Endodermal cell (in vitro differentiated cells): ENCODE data around the gene RAB44. TPM values are rescaled to one million over a fixed set of nuclear protein-coding genes. Genes with fewer than 3 reads are reported as not detected.

Experiments
- DNase-seq: peaks from one replicate; pipeline ENCODE4 v3.0.0-alpha.2; 2017
- H3K27ac ChIP-seq: 2 replicates; pipeline ENCODE4 v1.5.1; 2013; ENCODE audit warnings: mild to moderate bottlenecking, low read depth, low read length, moderate library complexity
- H3K27me3 ChIP-seq: 2 replicates; pipeline ENCODE4 v1.6.1; 2013; ENCODE audit warnings: mild to moderate bottlenecking, low read length, moderate library complexity; ENCODE audit not compliant: insufficient read depth, control insufficient read depth, poor library complexity, severe bottlenecking
- H3K36me3 ChIP-seq: 2 replicates; pipeline ENCODE4 v1.7.0; 2013; ENCODE audit warnings: mild to moderate bottlenecking, low read length, moderate library complexity; ENCODE audit not compliant: control insufficient read depth, insufficient read depth
- H3K4me1 ChIP-seq: one replicate; pipeline ENCODE4 v1.7.0; 2013; ENCODE audit warnings: low read length; ENCODE audit not compliant: control insufficient read depth, insufficient read depth
- H3K4me3 ChIP-seq: 2 replicates; pipeline ENCODE4 v1.5.1; 2013; ENCODE audit warnings: mild to moderate bottlenecking, low read length, moderate library complexity
- H3K9ac ChIP-seq: 2 replicates; pipeline ENCODE4 v1.6.1; 2013; ENCODE audit warnings: mild to moderate bottlenecking, low read length, moderate library complexity; ENCODE audit not compliant: poor library complexity, severe bottlenecking; ENCODE audit errors: extremely low read depth
- H3K9me3 ChIP-seq: 2 replicates; pipeline ENCODE4 v1.6.1; 2013; ENCODE audit warnings: mild to moderate bottlenecking, low read length, moderate library complexity; ENCODE audit not compliant: control insufficient read depth
- H3K27ac Mint-ChIP-seq: 2 replicates; pipeline ENCODE4 v1.8.0; 2020; ENCODE audit warnings: mixed read lengths
- H3K27me3 Mint-ChIP-seq: 2 replicates; pipeline ENCODE4 v1.8.0; 2021; ENCODE audit warnings: mild to moderate bottlenecking, mixed read lengths; ENCODE audit not compliant: insufficient read depth
- H3K36me3 Mint-ChIP-seq: 2 replicates; pipeline ENCODE4 v1.8.0; 2020; ENCODE audit warnings: low read depth, mixed read lengths
- H3K4me1 Mint-ChIP-seq: 2 replicates; pipeline ENCODE4 v1.8.0; 2020; ENCODE audit warnings: mixed read lengths
- H3K4me3 Mint-ChIP-seq: 2 replicates; pipeline ENCODE4 v1.8.0; 2020; ENCODE audit warnings: mild to moderate bottlenecking, moderate library complexity, mixed read lengths
- H3K9me3 Mint-ChIP-seq: 2 replicates; pipeline ENCODE4 v1.8.0; 2020; ENCODE audit warnings: mild to moderate bottlenecking, mixed read lengths
- CTCF ChIP-seq: fragments of 200-600 bp; sonication (generic); conservative IDR thresholded peaks from 2 replicates; pipeline ENCODE4 v1.5.0; 2021; ENCODE audit warnings: antibody characterized with exemption, mild to moderate bottlenecking
- WGBS, 2 experiments: methylation state at CpG; one replicate each; pipeline versions ENCODE4 v1.1.5 to v1.1.7; 2013; ENCODE audit warnings: missing lambda C conversion rate in 2 of 2, mixed read lengths in 1 of 2; ENCODE audit not compliant: insufficient coverage in 1 of 2, insufficient read length in 1 of 2; 5-methylcytosine and 5-hydroxymethylcytosine counted together
- total RNA-seq, 2 donors: library from RNA; stranded (reverse); fragmentation: NEBNext Ultra II Directional in 1 of 2; extraction: Animal tissue kit (Norgen Biotek cat#: 25700) in 1 of 2; gene quantifications; 2 replicates in 1 of 2; 3 replicates in 1 of 2; pipeline ENCODE4 v1.2.1, GENCODE V29; 2021

The RAB44 gene
- total RNA-seq, 2 donors from 2014 or later: not detected

- H3K27ac Mint-ChIP-seq: no peak overlapping the region
- H3K4me3 ChIP-seq: no peak overlapping the region
- peak; percentile 18 for DNase-seq
- no peak overlapping the region for H3K4me3 Mint-ChIP-seq
- H3K36me3 Mint-ChIP-seq: no peaks in the 10 kb centered on the region
- no peak overlapping the region for H3K27ac ChIP-seq
- H3K27me3 Mint-ChIP-seq: peaks cover 12% of the 10 kb centered on the region
- whole genome bisulfite sequencing, 2 experiments: 87 to 90% methylated on average over 5 to 8 of the region's 8 CpGs
- H3K9me3 ChIP-seq: no peaks in the 10 kb centered on the region
- no peak overlapping the region for H3K9ac ChIP-seq
- no peak for TF ChIP-seq CTCF
- peaks cover 6% of the 10 kb centered on the region for H3K4me1 ChIP-seq
- no peaks in the 10 kb centered on the region for H3K27me3 ChIP-seq
- no peaks in the 10 kb centered on the region for H3K9me3 Mint-ChIP-seq
- H3K4me1 Mint-ChIP-seq: peaks cover 5% of the 10 kb centered on the region
- H3K36me3 ChIP-seq: no peaks in the 10 kb centered on the region
Measured at GRCh38 chr6:36698871-36699271, 1.2 kb downstream of the RAB44 start.

- 88 to 94% methylated on average over 4 to 7 of the region's 7 CpGs for WGBS, 2 experiments
- Mint-ChIP-seq H3K4me3 (no peak overlapping the region), H3K27me3 (peaks cover 12% of the 10 kb centered on the region), H3K4me1 (peaks cover 5% of the 10 kb centered on the region), H3K36me3 (no peaks in the 10 kb centered on the region), H3K27ac (no peak overlapping the region), H3K9me3 (no peaks in the 10 kb centered on the region)
- Histone ChIP-seq H3K27ac (no peak overlapping the region), H3K9me3 (no peaks in the 10 kb centered on the region), H3K27me3 (no peaks in the 10 kb centered on the region), H3K36me3 (no peaks in the 10 kb centered on the region), H3K9ac (no peak overlapping the region), H3K4me1 (peaks cover 6% of the 10 kb centered on the region), H3K4me3 (no peak overlapping the region)
- TF ChIP-seq CTCF: no peak
- peak; percentile 24 for DNase-seq
Measured at GRCh38 chr6:36699348-36699747, 1.7 kb downstream of the RAB44 start.

- Histone ChIP-seq H3K9me3 (no peaks in the 10 kb centered on the region), H3K9ac (no peak overlapping the region), H3K4me3 (no peak overlapping the region), H3K36me3 (no peaks in the 10 kb centered on the region), H3K27me3 (no peaks in the 10 kb centered on the region), H3K4me1 (peaks cover 6% of the 10 kb centered on the region), H3K27ac (no peak overlapping the region)
- H3K4me3 Mint-ChIP-seq: no peak overlapping the region
- no peaks in the 10 kb centered on the region for H3K9me3 Mint-ChIP-seq
- H3K27ac Mint-ChIP-seq: no peak overlapping the region
- WGBS, 2 experiments: 83 to 90% methylated on average over 4 to 7 of the region's 7 CpGs
- H3K4me1 Mint-ChIP-seq: peaks cover 5% of the 10 kb centered on the region
- H3K27me3 Mint-ChIP-seq: peaks cover 12% of the 10 kb centered on the region
- TF ChIP-seq CTCF: no peak
- DNase-seq: no peak
- H3K36me3 Mint-ChIP-seq: no peaks in the 10 kb centered on the region
Measured at GRCh38 chr6:36700071-36700812, 2.6 kb downstream of the RAB44 start.
